Neural cell (in vitro differentiated cells): Measurements from ENCODE around the gene LY6G5B. TPM values are rescaled to one million over a fixed set of nuclear protein-coding genes. Genes with fewer than 3 reads are reported as not detected.

Experiments used
- H2AFZ ChIP-seq: fragments of 200-600, 300-800 bp; sonication (generic), shearing (Covaris generic); 2 replicates; pipeline ENCODE4 v1.6.0; 2014; ENCODE audit warnings: low read depth, mild to moderate bottlenecking, antibody characterized with exemption, low read length, moderate library complexity
- H3F3A ChIP-seq: fragments of 200-600 bp; shearing (Covaris generic); 2 replicates; pipeline ENCODE4 v1.6.1; 2016; ENCODE audit warnings: mild to moderate bottlenecking, moderate library complexity, mixed read lengths, antibody characterized with exemption, low read length; ENCODE audit not compliant: insufficient read depth, poor library complexity, severe bottlenecking
- H3K27ac ChIP-seq: fragments of 200-600, 300-800 bp; sonication (generic), shearing (Covaris generic); 2 replicates; pipeline ENCODE4 v1.5.1; 2014; ENCODE audit warnings: mild to moderate bottlenecking, low read length, moderate library complexity
- H3K27me3 ChIP-seq: fragments of 300-800, 200-600 bp; sonication (generic), shearing (Covaris generic); 2 replicates; pipeline ENCODE4 v1.6.0; 2014; ENCODE audit warnings: mild to moderate bottlenecking, low read depth, low read length, moderate library complexity; ENCODE audit not compliant: insufficient read depth
- H3K36me3 ChIP-seq: fragments of 300-800, 200-600 bp; sonication (generic), shearing (Covaris generic); 2 replicates; pipeline ENCODE4 v1.5.1; 2014; ENCODE audit warnings: mild to moderate bottlenecking, antibody characterized with exemption, low read length, moderate library complexity; ENCODE audit not compliant: insufficient read depth
- H3K4me2 ChIP-seq: fragments of 300-800, 200-600 bp; sonication (generic), shearing (Covaris generic); 2 replicates; pipeline ENCODE4 v1.6.0; 2014; ENCODE audit warnings: mild to moderate bottlenecking, low read length
- H3K4me3 ChIP-seq: fragments of 300-800, 200-600 bp; sonication (generic), shearing (Covaris generic); 2 replicates; pipeline ENCODE4 v1.5.1; 2014; ENCODE audit warnings: mild to moderate bottlenecking, low read length, moderate library complexity
- H3K79me2 ChIP-seq: fragments of 200-600 bp; shearing (Covaris generic); replicated peaks from 2 replicates; pipeline ENCODE4 v1.6.0; 2014; ENCODE audit warnings: mild to moderate bottlenecking, low read length, moderate library complexity; ENCODE audit not compliant: insufficient read depth
- H3K9ac ChIP-seq: fragments of 300-800, 200-600 bp; sonication (generic), shearing (Covaris generic); 2 replicates; pipeline ENCODE4 v1.6.1; 2016; ENCODE audit warnings: mild to moderate bottlenecking, low read length, mixed read lengths
- H3K9me2 ChIP-seq: fragments of 200-600 bp; shearing (Covaris generic); 2 replicates; pipeline ENCODE4 v1.6.1; 2016; ENCODE audit warnings: mild to moderate bottlenecking, low read length, mixed read lengths; ENCODE audit not compliant: insufficient read depth
- H3K9me3 ChIP-seq: fragments of 200-600, 300-800 bp; sonication (generic), shearing (Covaris generic); 2 replicates; pipeline ENCODE4 v1.6.1; 2016; ENCODE audit warnings: mild to moderate bottlenecking, mixed run types, low read length, moderate library complexity, mixed read lengths
- H4K20me1 ChIP-seq: fragments of 200-600 bp; shearing (Covaris generic); 2 replicates; pipeline ENCODE4 v1.6.1; 2016; ENCODE audit warnings: mild to moderate bottlenecking, mixed run types; ENCODE audit not compliant: insufficient read depth
- CTCF ChIP-seq: fragments of 450-650 bp; IDR thresholded peaks from 2 replicates; pipeline ENCODE4 v1.5.1; 2014; ENCODE audit warnings: antibody characterized with exemption, mild to moderate bottlenecking, moderate library complexity; ENCODE audit not compliant: poor library complexity, severe bottlenecking
- EP300 ChIP-seq: fragments of 450-650 bp; conservative IDR thresholded peaks from 2 replicates; pipeline ENCODE4 v1.6.1; 2014; ENCODE audit warnings: antibody characterized with exemption, mild to moderate bottlenecking, moderate library complexity; ENCODE audit not compliant: poor library complexity, severe bottlenecking
- EZH2 ChIP-seq: fragments of 200-600, 300-800 bp; shearing (Covaris generic), sonication (generic); IDR thresholded peaks from 2 replicates; pipeline ENCODE4 v1.6.1; 2014; ENCODE audit warnings: antibody characterized with exemption, low read length, borderline replicate concordance, mild to moderate bottlenecking; ENCODE audit not compliant: insufficient read depth, poor library complexity, severe bottlenecking
- MXI1 ChIP-seq: fragments of 450-650 bp; conservative IDR thresholded peaks from 2 replicates; pipeline ENCODE4 v1.6.1; 2014; ENCODE audit warnings: antibody characterized with exemption, mild to moderate bottlenecking; ENCODE audit not compliant: poor library complexity, severe bottlenecking
- POLR2AphosphoS5 ChIP-seq: IDR thresholded peaks from 2 replicates; pipeline ENCODE4 v1.6.1; 2012
- RAD21 ChIP-seq: fragments of 450-650 bp; conservative IDR thresholded peaks from 2 replicates; pipeline ENCODE4 v1.6.1; 2014; ENCODE audit warnings: antibody characterized with exemption, mild to moderate bottlenecking, moderate library complexity
- REST ChIP-seq: IDR thresholded peaks from 2 replicates; pipeline ENCODE4 v1.6.1; 2012; ENCODE audit warnings: borderline replicate concordance
- SMC3 ChIP-seq: fragments of 450-650 bp; conservative IDR thresholded peaks from 2 replicates; pipeline ENCODE4 v1.6.1; 2014; ENCODE audit warnings: antibody characterized with exemption, mild to moderate bottlenecking, moderate library complexity; ENCODE audit not compliant: poor library complexity
- TAF1 ChIP-seq: IDR thresholded peaks from 2 replicates; pipeline ENCODE4 v1.6.1; 2012; ENCODE audit warnings: low read depth
- polyA plus RNA-seq: library from polyadenylated mRNA; depleted of rRNA; stranded (reverse); fragments of >200 nt; gene quantifications from 2 replicates; pipeline ENCODE4 v1.2.3, GENCODE V29; 2014

LY6G5B gene
- polyA plus RNA-seq, 1 donor from 2014 or later = 4.0 TPM

DNA sequence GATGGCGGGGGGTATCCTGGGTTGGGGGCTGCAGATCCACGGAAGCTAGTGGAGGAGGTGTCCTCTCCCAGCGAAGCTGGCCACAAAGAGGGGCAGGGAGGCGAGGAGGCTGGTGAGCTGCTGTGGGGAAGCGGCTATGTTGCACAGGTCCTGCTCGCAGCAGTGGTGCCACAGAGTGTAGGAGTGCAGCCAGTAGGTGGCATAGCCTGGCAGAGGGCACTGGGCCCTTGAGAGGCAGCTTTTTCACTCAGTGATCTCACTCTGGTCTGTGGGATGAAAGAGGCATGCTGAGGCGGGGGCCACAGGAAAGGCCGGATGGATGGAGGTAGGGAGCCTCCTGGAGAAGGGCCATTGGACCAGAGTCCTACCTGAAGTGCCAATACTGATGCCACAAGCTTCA, 42.5 kb downstream of the LY6G5B start:
- Histone ChIP-seq H3K9me3 (no peaks in the 10 kb centered on the region), H3K9me2 (no peaks in the 10 kb centered on the region), H3K4me3 (no peak overlapping the region), H3K4me2 (no peak overlapping the region), H3K9ac (no peak overlapping the region), H3K27me3 (no peaks in the 10 kb centered on the region), H3F3A (no peaks in the 10 kb centered on the region), H3K36me3 (no peaks in the 10 kb centered on the region), H3K27ac (no peak overlapping the region), H3K79me2 (no peaks in the 10 kb centered on the region), H2AFZ (no peak overlapping the region), H4K20me1 (no peaks in the 10 kb centered on the region)
- no peak for TF ChIP-seq EP300
- TF ChIP-seq SMC3 = no peak
- TF ChIP-seq TAF1 = no peak
- TF ChIP-seq POLR2AphosphoS5 = no peak

DNA sequence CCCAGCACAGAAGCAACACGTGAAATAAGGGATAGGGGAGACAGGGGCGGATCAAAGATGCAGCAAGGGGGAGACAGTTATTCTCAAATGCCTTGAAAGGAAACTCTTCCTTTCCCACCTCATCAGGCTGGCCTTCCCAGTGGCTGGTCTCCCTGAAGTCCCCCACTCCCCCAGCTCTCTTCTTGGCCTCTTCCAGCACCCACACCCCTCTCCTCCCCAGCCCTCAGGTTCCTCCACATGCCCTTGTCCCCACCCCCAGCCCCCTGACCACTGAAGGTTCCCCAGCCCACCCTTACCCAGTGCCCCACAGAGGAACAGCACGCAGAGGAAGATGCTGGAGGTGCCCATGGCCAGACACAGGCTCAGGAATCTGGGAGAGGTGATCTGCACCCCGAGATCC, 43.7 kb downstream of the LY6G5B start:
- no peaks in the 10 kb centered on the region for H3K9me3 ChIP-seq
- TF ChIP-seq EZH2 (no peak), RAD21 (no peak), SMC3 (no peak), MXI1 (no peak), CTCF (no peak), REST (no peak), TAF1 (no peak), EP300 (no peak), POLR2AphosphoS5 (no peak)
- no peaks in the 10 kb centered on the region for H3F3A ChIP-seq
- H3K9me2 ChIP-seq = no peaks in the 10 kb centered on the region
- no peak overlapping the region for H3K4me2 ChIP-seq
- H3K27ac ChIP-seq = peak overlapping the region; percentile 12
- no peaks in the 10 kb centered on the region for H3K27me3 ChIP-seq
- no peak overlapping the region for H2AFZ ChIP-seq
- H3K9ac ChIP-seq = peak overlapping the region; percentile 48
- H3K79me2 ChIP-seq = no peaks in the 10 kb centered on the region
- no peaks in the 10 kb centered on the region for H4K20me1 ChIP-seq
- H3K36me3 ChIP-seq = no peaks in the 10 kb centered on the region
- peak overlapping the region; percentile 23 for H3K4me3 ChIP-seq
